Endothelial cell of umbilical vein (primary cell): ENCODE data around the gene RANBP17.

Experiments used
- POLR2A ChIP-seq: IDR thresholded peaks from 2 replicates; pipeline ENCODE4 v1.6.1; 2012; ENCODE audit warnings: low read depth, mild to moderate bottlenecking, control low read depth, low read length
- TF ChIP-seq, protein P1 (sequence below), 2 donors: IDR thresholded peaks; 1 replicate in 1 of 2; 2 replicates in 1 of 2; pipeline ENCODE4 v1.5.1; 2011; ENCODE audit warnings: low read length in 2 of 2, mild to moderate bottlenecking in 2 of 2, moderate library complexity in 2 of 2, control low read depth in 1 of 2, inconsistent platforms in 1 of 2, low read depth in 1 of 2; ENCODE audit not compliant: insufficient read depth in 1 of 2; ENCODE audit errors: extremely low read depth in 1 of 2

DNA sequence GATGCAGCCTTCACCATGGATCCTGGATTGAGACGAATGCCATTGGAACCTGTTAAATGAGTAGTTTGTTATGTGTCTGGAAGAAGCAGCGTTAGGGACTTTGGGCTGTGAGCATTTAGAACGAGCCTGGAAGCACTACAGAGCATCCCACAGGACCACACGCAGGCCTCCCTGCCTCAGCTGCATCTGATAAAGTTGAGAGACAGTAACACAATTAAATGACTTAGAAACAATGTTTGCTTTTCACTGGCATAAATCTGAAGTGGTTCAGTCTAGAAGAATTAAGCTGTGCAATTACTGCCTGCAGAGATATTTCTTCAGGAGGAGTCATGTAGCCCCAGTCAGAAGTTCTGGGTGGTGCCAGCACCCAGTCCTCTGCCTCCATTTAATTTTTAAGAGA is 437.4 kb downstream of the RANBP17 start:
- TF ChIP-seq, protein P1, sequence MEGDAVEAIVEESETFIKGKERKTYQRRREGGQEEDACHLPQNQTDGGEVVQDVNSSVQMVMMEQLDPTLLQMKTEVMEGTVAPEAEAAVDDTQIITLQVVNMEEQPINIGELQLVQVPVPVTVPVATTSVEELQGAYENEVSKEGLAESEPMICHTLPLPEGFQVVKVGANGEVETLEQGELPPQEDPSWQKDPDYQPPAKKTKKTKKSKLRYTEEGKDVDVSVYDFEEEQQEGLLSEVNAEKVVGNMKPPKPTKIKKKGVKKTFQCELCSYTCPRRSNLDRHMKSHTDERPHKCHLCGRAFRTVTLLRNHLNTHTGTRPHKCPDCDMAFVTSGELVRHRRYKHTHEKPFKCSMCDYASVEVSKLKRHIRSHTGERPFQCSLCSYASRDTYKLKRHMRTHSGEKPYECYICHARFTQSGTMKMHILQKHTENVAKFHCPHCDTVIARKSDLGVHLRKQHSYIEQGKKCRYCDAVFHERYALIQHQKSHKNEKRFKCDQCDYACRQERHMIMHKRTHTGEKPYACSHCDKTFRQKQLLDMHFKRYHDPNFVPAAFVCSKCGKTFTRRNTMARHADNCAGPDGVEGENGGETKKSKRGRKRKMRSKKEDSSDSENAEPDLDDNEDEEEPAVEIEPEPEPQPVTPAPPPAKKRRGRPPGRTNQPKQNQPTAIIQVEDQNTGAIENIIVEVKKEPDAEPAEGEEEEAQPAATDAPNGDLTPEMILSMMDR (IDR thresholded peaks at IDR 0.05; ENCODE audit: extremely low read depth in 1 of 2, insufficient read depth in 1 of 2, low read depth in 1 of 2, low read length in 2 of 2), result no peak
- TF ChIP-seq POLR2A, result no peak
